Spleen (tissue), 7 donors: ENCODE data around the gene MGAT4D.

ENCODE experiments used
- POLR2A ChIP-seq, 3 donors: fragments of 450-650 bp; IDR thresholded peaks; one replicate each; pipeline ENCODE4 v1.5.1; 2017; ENCODE audit warnings: antibody characterized with exemption in 3 of 3, mild to moderate bottlenecking in 1 of 3
- TF ChIP-seq, protein P1 (sequence below), 11 experiments: fragments of 200-600 bp in 7 of 11; fragments of 450-650 bp in 4 of 11; sonication (generic) in 4 of 11; IDR thresholded peaks in 8 of 11; conservative IDR thresholded peaks in 3 of 11; 1 replicate in 7 of 11; 2 replicates in 4 of 11; pipeline versions ENCODE4 v1.4.0 to v1.8.0; 2016 to 2021; ENCODE audit warnings: antibody characterized with exemption in 11 of 11, inconsistent platforms in 4 of 11, mild to moderate bottlenecking in 1 of 11
- donor health status: DM: no; HTN: no; CAD: no; lungs with moderate emphysema.
- donor health status: DM: no; HTN: no; CAD: no.
- donor health status: DM: no; HTN: no; CAD: no.

DNA sequence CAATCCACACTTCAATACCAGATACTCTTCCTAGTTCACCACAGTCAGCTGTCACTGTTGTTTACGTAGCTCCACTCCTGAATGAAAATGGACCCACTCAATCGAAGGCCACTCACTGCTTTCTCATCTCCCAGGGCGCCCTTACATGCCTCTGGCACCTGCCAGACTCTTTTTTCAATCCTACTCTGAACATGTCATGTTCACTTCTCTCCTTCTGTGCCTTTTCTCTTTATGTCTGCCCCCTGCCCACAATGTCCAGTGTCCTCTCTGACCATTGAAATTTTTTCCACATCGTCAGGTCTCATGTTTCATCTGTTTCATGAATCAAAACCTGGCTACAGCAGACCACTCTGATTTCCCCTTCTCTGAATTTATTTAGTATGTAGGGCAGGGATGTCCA lies 1.3 kb upstream of the MGAT4D start:
- TF ChIP-seq, protein P1, sequence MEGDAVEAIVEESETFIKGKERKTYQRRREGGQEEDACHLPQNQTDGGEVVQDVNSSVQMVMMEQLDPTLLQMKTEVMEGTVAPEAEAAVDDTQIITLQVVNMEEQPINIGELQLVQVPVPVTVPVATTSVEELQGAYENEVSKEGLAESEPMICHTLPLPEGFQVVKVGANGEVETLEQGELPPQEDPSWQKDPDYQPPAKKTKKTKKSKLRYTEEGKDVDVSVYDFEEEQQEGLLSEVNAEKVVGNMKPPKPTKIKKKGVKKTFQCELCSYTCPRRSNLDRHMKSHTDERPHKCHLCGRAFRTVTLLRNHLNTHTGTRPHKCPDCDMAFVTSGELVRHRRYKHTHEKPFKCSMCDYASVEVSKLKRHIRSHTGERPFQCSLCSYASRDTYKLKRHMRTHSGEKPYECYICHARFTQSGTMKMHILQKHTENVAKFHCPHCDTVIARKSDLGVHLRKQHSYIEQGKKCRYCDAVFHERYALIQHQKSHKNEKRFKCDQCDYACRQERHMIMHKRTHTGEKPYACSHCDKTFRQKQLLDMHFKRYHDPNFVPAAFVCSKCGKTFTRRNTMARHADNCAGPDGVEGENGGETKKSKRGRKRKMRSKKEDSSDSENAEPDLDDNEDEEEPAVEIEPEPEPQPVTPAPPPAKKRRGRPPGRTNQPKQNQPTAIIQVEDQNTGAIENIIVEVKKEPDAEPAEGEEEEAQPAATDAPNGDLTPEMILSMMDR (IDR thresholded peaks at IDR 0.05 in 8 of 11, conservative IDR thresholded peaks at IDR 0.05 in 3 of 11), result no peak
- TF ChIP-seq POLR2A (IDR thresholded peaks at IDR 0.05), result no peak
